Right cardiac atrium (tissue), 5 donors: ENCODE measurements around the gene CLTC. TPM values are rescaled to one million over a fixed set of nuclear protein-coding genes. Genes with fewer than 3 reads are reported as not detected.
"Not testable (repeated sequence)": the region's sequence is repeated elsewhere in the genome, so short reads cannot be mapped to it uniquely, and the experiment has no call there.

ENCODE experiments used
- ATAC-seq, 2 donors: fragments of 200-7000 bp; cut with Tn5 transposase; one replicate each; pipeline versions ENCODE4 v1.8.0 to v1.9.1; 2020; ENCODE audit warnings: moderate library complexity in 2 of 2, mild to moderate bottlenecking in 1 of 2
- DNase-seq, 3 donors: peaks; one replicate each; pipeline ENCODE4 v3.0.0-alpha.2; 2020
- H3K27ac ChIP-seq: one replicate; pipeline ENCODE4 v1.5.1; 2013; ENCODE audit warnings: mild to moderate bottlenecking, low read length, control low read depth, moderate library complexity
- H3K27me3 ChIP-seq: one replicate; pipeline ENCODE4 v1.6.1; 2013; ENCODE audit not compliant: control insufficient read depth, insufficient read depth
- H3K4me1 ChIP-seq: one replicate; pipeline ENCODE4 v1.6.1; 2013; ENCODE audit warnings: low read length; ENCODE audit not compliant: control insufficient read depth, insufficient read depth
- H3K4me3 ChIP-seq: one replicate; pipeline ENCODE4 v1.5.1; 2013; ENCODE audit warnings: low read length, control low read depth
- H3K9me3 ChIP-seq: one replicate; pipeline ENCODE4 v1.6.1; 2013; ENCODE audit warnings: low read length; ENCODE audit not compliant: control insufficient read depth
- WGBS: extraction: QIAGEN DNeasy Blood & Tissue Kit; methylation state at CpG from one replicate; pipeline ENCODE4 v1.1.7; 2013; 5-methylcytosine and 5-hydroxymethylcytosine counted together
- intact Hi-C, 4 donors: fragments of 100-400 bp; cut with DNase I; formaldehyde crosslinking; loops; one replicate each; pipeline versions ENCODE4 v1.11.0 to v1.14.0; 2022 to 2023
- long read RNA-seq, 4 donors: library from polyadenylated mRNA; unstranded; transcript quantifications; one replicate each; pipeline ENCODE4 v2.0.0, GENCODE V29; 2020 to 2021
- polyA plus RNA-seq: library from polyadenylated mRNA; stranded (reverse); fragments of 200-250 nt; gene quantifications from one replicate; pipeline ENCODE4 v1.2.3, GENCODE V29; 2013
- total RNA-seq, 4 donors: library from RNA; stranded (reverse); fragmentation: NEBNext Ultra II Directional; extraction: Animal tissue kit (Norgen Biotek cat#: 25700); gene quantifications; one replicate each; pipeline ENCODE4 v1.2.1, GENCODE V29; 2021
- donor health status: healthy with polysubstance abuse.
- donor health status: DM: no; HTN: yes; CAD: no.
- donor health status: DM: no; HTN: no; CAD: no.
- donor health status: DM: no; HTN: yes; CAD: no; lungs with severe emphysema.
- donor health status: DM: yes; HTN: yes; CAD: no.

The CLTC gene
- total RNA-seq (100 to 1,000 TPM; 141 to 203 (median 186) TPM), polyA plus RNA-seq (108 TPM)
- long read RNA-seq, donor 1, full-length matches to known transcripts, result 14 of 104 reads
- long read RNA-seq, donor 1, partial matches to known transcripts, result 50 of 104 reads
- long read RNA-seq, donor 1, other reads (novel, unspliced or antisense), result 40 of 104 reads
- long read RNA-seq, donor 2, full-length matches to known transcripts, result 16 of 63 reads
- long read RNA-seq, donor 2, partial matches to known transcripts, result 12 of 63 reads
- long read RNA-seq, donor 2, other reads (novel, unspliced or antisense), result 35 of 63 reads
- long read RNA-seq, donor 3, full-length matches to known transcripts, result 25 of 186 reads
- long read RNA-seq, donor 3, partial matches to known transcripts, result 96 of 186 reads
- long read RNA-seq, donor 3, other reads (novel, unspliced or antisense), result 65 of 186 reads
- long read RNA-seq, donor 4, full-length matches to known transcripts, result 8 of 63 reads
- long read RNA-seq, donor 4, partial matches to known transcripts, result 11 of 63 reads
- long read RNA-seq, donor 4, other reads (novel, unspliced or antisense), result 44 of 63 reads

GRCh38 chr17:59619298-59620063 is at the start of gene CLTC:
Gene CLTC (plus strand): TSS chr17:59619895. CDS start chr17:59620132, 237 bp downstream.
- peaks cover 2% of the 10 kb centered on the region for H3K4me1 ChIP-seq
- intact Hi-C loops, result loop anchor here in 1 of 4 donors (10.0 kb wide), 1 partner anchor 985 kb away; the partner anchor contains the start of gene PPM1D

GRCh38 chr17:59572301-59572924 is 47.3 kb upstream of the CLTC start:
- 94% methylated on average over 10 of the region's 10 CpGs for WGBS
- no peak overlapping the region for H3K4me3 ChIP-seq
- no peak for ATAC-seq

More at GRCh38 chr17:59619298-59620063, at the start of gene CLTC:
- no peaks in the 10 kb centered on the region for H3K9me3 ChIP-seq
- peak; percentile 94 to 97 (median 96) for DNase-seq
- H3K27me3 ChIP-seq, result no peaks in the 10 kb centered on the region
- H3K4me3 ChIP-seq, result peak within 1 kb of the TSS; percentile 92
- ATAC-seq, result peak; percentile 96
- under 1% methylated on average over 65 of the region's 65 CpGs for WGBS
- H3K27ac ChIP-seq, result peak within 1 kb of the TSS; percentile 97

GRCh38 chr17:59584168-59584567 is 35.5 kb upstream of the CLTC start:
- H3K4me3 ChIP-seq, H3K4me1 ChIP-seq, ATAC-seq, H3K27ac ChIP-seq, intact Hi-C loops, DNase-seq, H3K9me3 ChIP-seq, H3K27me3 ChIP-seq: not testable (repeated sequence)
- no CpG with 5 or more reads among the region's 1 CpG for WGBS

More at GRCh38 chr17:59572301-59572924, 47.3 kb upstream of the CLTC start:
- intact Hi-C loops, result no loop called here
- Histone ChIP-seq H3K27ac (no peak overlapping the region), H3K4me1 (no peaks in the 10 kb centered on the region), H3K9me3 (no peaks in the 10 kb centered on the region), H3K27me3 (no peaks in the 10 kb centered on the region)
- no peak for DNase-seq

- Histone ChIP-seq H3K27me3 (no peaks in the 10 kb centered on the region), H3K4me1 (no peaks in the 10 kb centered on the region), H3K9me3 (no peaks in the 10 kb centered on the region), H3K27ac (no peak overlapping the region), H3K4me3 (no peak overlapping the region)
- intact Hi-C loops, result no loop called here
- no peak for ATAC-seq
- DNase-seq, result no peak
These were observed 19.5 kb upstream of the CLTC start for GRCh38 chr17:59600169-59600568.

- Histone ChIP-seq H3K27ac (no peak overlapping the region), H3K4me1 (no peaks in the 10 kb centered on the region), H3K9me3 (no peaks in the 10 kb centered on the region), H3K4me3 (no peak overlapping the region), H3K27me3 (no peaks in the 10 kb centered on the region)
- intact Hi-C loops, result no loop called here
- no peak for DNase-seq
- ATAC-seq, result no peak
- 97% methylated on average over 2 of the region's 2 CpGs for WGBS
These were observed 18.6 kb upstream of the CLTC start for GRCh38 chr17:59601130-59601529.

- 68% methylated on average over 3 of the region's 3 CpGs for WGBS
- intact Hi-C loops, result no loop called here
- H3K4me3 ChIP-seq, result no peak overlapping the region
- H3K27me3 ChIP-seq, result no peaks in the 10 kb centered on the region
- no peak overlapping the region for H3K27ac ChIP-seq
- DNase-seq (no peak), ATAC-seq (no peak)
- no peaks in the 10 kb centered on the region for H3K4me1 ChIP-seq
- H3K9me3 ChIP-seq, result no peaks in the 10 kb centered on the region
These were observed 12.6 kb upstream of the CLTC start for GRCh38 chr17:59607061-59607460.

- Histone ChIP-seq H3K9me3 (no peaks in the 10 kb centered on the region), H3K27ac (no peak overlapping the region), H3K4me3 (no peak overlapping the region), H3K4me1 (no peaks in the 10 kb centered on the region), H3K27me3 (no peaks in the 10 kb centered on the region)
- intact Hi-C loops, result no loop called here
- 88% methylated on average over 5 of the region's 5 CpGs for WGBS
- no peak for DNase-seq
- no peak for ATAC-seq
These were observed 11.8 kb upstream of the CLTC start for GRCh38 chr17:59607817-59608403.

- ATAC-seq (no peak), DNase-seq (no peak)
- Histone ChIP-seq H3K4me1 (no peaks in the 10 kb centered on the region), H3K27ac (no peak overlapping the region), H3K4me3 (no peak overlapping the region), H3K9me3 (no peaks in the 10 kb centered on the region), H3K27me3 (no peaks in the 10 kb centered on the region)
- intact Hi-C loops, result loop anchor here in 1 of 4 donors (10.0 kb wide), 1 partner anchor 993 kb away; the partner anchor contains the start of gene PPM1D
These were observed 8.2 kb upstream of the CLTC start for GRCh38 chr17:59611503-59611902.

GRCh38 chr17:59616253-59616920 is 3.3 kb upstream of the CLTC start:
- no peaks in the 10 kb centered on the region for H3K27me3 ChIP-seq
- ATAC-seq (no peak), DNase-seq (no peak)
- no peaks in the 10 kb centered on the region for H3K4me1 ChIP-seq
- WGBS, result 82% methylated on average over 7 of the region's 7 CpGs
- no peak overlapping the region for H3K27ac ChIP-seq
- intact Hi-C loops, result loop anchor here in 1 of 4 donors (10.0 kb wide), 1 partner anchor 988 kb away; the partner anchor contains the start of gene PPM1D
- H3K9me3 ChIP-seq, result no peaks in the 10 kb centered on the region
- no peak overlapping the region for H3K4me3 ChIP-seq

GRCh38 chr17:59617156-59617732 is 2.5 kb upstream of the CLTC start:
- H3K4me3 ChIP-seq, result no peak overlapping the region
- H3K4me1 ChIP-seq, result no peaks in the 10 kb centered on the region
- H3K27me3 ChIP-seq, result no peaks in the 10 kb centered on the region
- no peak overlapping the region for H3K27ac ChIP-seq
- no peak for ATAC-seq
- no peaks in the 10 kb centered on the region for H3K9me3 ChIP-seq
- 92% methylated on average over 1 of the region's 1 CpG for WGBS
- DNase-seq, result no peak
- intact Hi-C loops, result loop anchor here in 1 of 4 donors (10.0 kb wide), 1 partner anchor 988 kb away; the partner anchor contains the start of gene PPM1D
